ENCODE measurements around the gene TACC2.
"Not testable (repeated sequence)": the region's sequence is repeated elsewhere in the genome, so short reads cannot be mapped to it uniquely, and the experiment has no call there.

Gene TACC2

DNA sequence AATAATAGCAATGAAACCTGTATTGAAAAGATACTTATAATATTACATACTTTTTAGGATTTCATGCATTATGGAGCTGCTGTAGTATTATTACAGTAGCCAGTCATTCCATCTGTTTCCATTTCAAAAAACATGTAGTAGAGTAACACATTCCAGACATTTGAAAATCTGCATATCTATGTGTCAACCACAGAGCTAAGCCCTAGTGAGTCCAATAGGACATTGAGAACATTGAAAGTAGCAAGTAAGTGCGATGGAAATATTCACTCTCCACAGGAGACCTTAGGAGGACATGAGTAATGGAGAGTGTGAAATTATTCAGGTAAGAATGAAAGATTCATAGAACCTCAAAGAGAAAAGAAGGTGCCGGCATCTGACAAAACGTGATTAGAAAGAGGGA, 29.3 kb upstream of the TACC2 start:
- no peaks in the 10 kb centered on the region for H3K9me3 ChIP-seq (ENCODE audit: control insufficient read depth in 1 of 2, low read length in 2 of 2)
- H3K36me3 ChIP-seq (ENCODE audit: control insufficient read depth in 1 of 2, insufficient read depth in 2 of 2, low read length in 2 of 2) = peaks cover 24 to 37% of the 10 kb centered on the region in 2 donors
- H3K27ac ChIP-seq (ENCODE audit: low read length) = no peak overlapping the region

DNA sequence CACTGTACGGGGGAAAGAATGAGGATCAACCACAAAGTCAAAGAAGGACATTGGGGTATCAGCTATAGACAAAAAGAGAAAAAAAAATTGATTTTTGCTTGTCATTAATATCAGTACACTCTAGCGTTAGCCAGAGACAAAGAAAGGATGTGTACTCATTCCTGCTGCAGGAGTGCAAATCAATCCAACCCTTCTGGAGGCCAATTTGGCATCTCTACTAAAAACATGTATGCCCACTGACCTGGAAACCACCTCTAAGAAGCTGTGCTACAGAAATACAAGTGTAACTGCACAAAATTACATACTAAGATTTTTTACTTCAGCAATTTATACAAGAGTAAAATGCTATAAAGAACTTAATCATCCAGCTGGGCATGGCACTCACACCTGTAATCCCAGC, 27.5 kb upstream of the TACC2 start:
- Histone ChIP-seq H3K4me1 (ENCODE audit: control insufficient read depth in 1 of 2, insufficient read depth in 2 of 2, low read length in 2 of 2) (no peaks in the 10 kb centered on the region), H3K4me3 (ENCODE audit: low read depth in 1 of 2, low read length in 2 of 2) (no peak overlapping the region), H3K27ac (ENCODE audit: low read length) (no peak overlapping the region), H3K36me3 (ENCODE audit: control insufficient read depth in 1 of 2, insufficient read depth in 2 of 2, low read length in 2 of 2) (peaks cover 40 to 42% of the 10 kb centered on the region in 2 donors), H3K27me3 (ENCODE audit: low read depth, low read length) (no peaks in the 10 kb centered on the region), H3K9me3 (ENCODE audit: control insufficient read depth in 1 of 2, low read length in 2 of 2) (no peaks in the 10 kb centered on the region)

More for the DNA sequence above, 29.3 kb upstream of the TACC2 start:
- Histone ChIP-seq H3K27me3 (ENCODE audit: low read depth, low read length) (no peaks in the 10 kb centered on the region), H3K4me1 (ENCODE audit: control insufficient read depth in 1 of 2, insufficient read depth in 2 of 2, low read length in 2 of 2) (no peaks in the 10 kb centered on the region), H3K4me3 (ENCODE audit: low read depth in 1 of 2, low read length in 2 of 2) (no peak overlapping the region)

DNA sequence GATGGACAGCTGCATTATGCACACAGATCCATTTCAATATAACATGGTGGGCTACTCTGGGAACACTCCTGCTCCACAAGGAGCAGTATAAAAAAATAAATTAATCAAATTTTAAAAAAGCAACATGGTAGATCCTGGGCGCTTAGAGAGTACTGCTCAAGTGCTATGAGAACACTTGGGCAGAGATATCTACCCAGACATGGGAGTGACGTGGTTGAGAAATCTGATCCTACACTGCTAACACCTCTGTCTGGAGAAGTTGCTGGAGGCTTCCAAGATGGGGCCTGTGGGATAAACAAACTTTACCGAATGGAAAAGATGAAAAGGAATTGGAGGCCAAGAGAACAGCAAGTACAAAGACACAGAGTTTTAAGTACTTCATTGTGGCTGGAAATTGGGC, 23.0 kb upstream of the TACC2 start:
- H3K4me1 ChIP-seq (ENCODE audit: control insufficient read depth in 1 of 2, insufficient read depth in 2 of 2, low read length in 2 of 2) = no peaks in the 10 kb centered on the region
- H3K27ac ChIP-seq (ENCODE audit: low read length) = no peak overlapping the region
- no peaks in the 10 kb centered on the region for H3K9me3 ChIP-seq (ENCODE audit: control insufficient read depth in 1 of 2, low read length in 2 of 2)
- no peak overlapping the region for H3K4me3 ChIP-seq (ENCODE audit: low read depth in 1 of 2, low read length in 2 of 2)
- H3K36me3 ChIP-seq (ENCODE audit: control insufficient read depth in 1 of 2, insufficient read depth in 2 of 2, low read length in 2 of 2) = peaks cover 48 to 53% of the 10 kb centered on the region in 2 donors
- no peaks in the 10 kb centered on the region for H3K27me3 ChIP-seq (ENCODE audit: low read depth, low read length)

DNA sequence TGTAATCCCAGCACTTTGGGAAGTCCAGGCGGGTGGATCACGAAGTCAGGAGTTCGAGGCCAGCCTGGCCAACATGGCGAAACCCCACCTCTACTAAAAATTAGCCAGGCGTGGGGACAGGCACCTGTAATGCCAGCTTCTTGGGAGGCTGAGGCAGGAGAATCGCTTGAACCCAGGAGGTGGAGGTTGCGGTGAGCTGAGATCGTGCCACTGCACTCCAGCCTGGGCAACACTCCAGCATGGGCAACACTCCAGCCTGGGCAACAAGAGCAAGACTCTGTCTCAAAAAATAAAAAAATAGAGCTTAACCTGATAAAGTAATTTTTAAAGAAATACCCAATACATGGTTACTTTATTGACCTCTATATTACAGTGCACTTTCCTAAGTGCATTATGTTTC, 19.9 kb upstream of the TACC2 start:
- peaks cover 0 to 20% of the 10 kb centered on the region in 2 donors for H3K4me1 ChIP-seq (ENCODE audit: control insufficient read depth in 1 of 2, insufficient read depth in 2 of 2, low read length in 2 of 2)
- H3K9me3 ChIP-seq (ENCODE audit: control insufficient read depth in 1 of 2, low read length in 2 of 2); H3K4me3 ChIP-seq (ENCODE audit: low read depth in 1 of 2, low read length in 2 of 2); H3K27ac ChIP-seq (ENCODE audit: low read length); H3K27me3 ChIP-seq (ENCODE audit: low read depth, low read length): not testable (repeated sequence)
- peaks cover 35 to 53% of the 10 kb centered on the region in 2 donors for H3K36me3 ChIP-seq (ENCODE audit: control insufficient read depth in 1 of 2, insufficient read depth in 2 of 2, low read length in 2 of 2)

DNA sequence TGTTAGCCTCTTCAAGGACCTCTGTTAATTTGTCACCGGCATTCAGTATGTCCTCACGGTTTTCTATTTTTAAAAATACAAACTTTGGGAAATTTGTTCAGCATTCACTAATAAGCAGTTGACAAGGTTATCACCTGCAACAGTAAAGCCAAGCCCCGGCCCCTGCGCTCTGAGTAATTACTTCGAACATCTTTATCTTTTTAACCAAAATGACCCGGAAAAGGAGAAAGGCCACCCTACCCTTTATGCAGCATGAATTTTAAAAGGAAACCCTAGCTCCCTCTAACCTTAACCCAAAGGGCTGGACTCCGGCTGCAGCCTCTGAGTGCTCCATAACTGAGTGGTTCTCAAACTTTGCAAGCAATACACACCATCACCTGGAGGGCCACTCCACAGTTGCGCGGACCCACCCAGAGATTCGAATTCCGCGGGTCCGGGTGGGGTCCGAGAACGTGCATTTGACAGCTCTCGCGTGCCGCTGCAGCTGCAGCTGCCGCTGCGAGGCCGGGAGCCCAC, 14.9 kb upstream of the TACC2 start:
- Histone ChIP-seq H3K36me3 (ENCODE audit: control insufficient read depth in 1 of 2, insufficient read depth in 2 of 2, low read length in 2 of 2) (peaks cover 4 to 10% of the 10 kb centered on the region in 2 donors), H3K4me1 (ENCODE audit: control insufficient read depth in 1 of 2, insufficient read depth in 2 of 2, low read length in 2 of 2) (peaks cover 0 to 26% of the 10 kb centered on the region in 2 donors), H3K4me3 (ENCODE audit: low read depth in 1 of 2, low read length in 2 of 2) (peak overlapping the region; percentile 78 to 86), H3K27ac (ENCODE audit: low read length) (peak overlapping the region; percentile 72), H3K9me3 (ENCODE audit: control insufficient read depth in 1 of 2, low read length in 2 of 2) (no peaks in the 10 kb centered on the region), H3K27me3 (ENCODE audit: low read depth, low read length) (no peaks in the 10 kb centered on the region)

DNA sequence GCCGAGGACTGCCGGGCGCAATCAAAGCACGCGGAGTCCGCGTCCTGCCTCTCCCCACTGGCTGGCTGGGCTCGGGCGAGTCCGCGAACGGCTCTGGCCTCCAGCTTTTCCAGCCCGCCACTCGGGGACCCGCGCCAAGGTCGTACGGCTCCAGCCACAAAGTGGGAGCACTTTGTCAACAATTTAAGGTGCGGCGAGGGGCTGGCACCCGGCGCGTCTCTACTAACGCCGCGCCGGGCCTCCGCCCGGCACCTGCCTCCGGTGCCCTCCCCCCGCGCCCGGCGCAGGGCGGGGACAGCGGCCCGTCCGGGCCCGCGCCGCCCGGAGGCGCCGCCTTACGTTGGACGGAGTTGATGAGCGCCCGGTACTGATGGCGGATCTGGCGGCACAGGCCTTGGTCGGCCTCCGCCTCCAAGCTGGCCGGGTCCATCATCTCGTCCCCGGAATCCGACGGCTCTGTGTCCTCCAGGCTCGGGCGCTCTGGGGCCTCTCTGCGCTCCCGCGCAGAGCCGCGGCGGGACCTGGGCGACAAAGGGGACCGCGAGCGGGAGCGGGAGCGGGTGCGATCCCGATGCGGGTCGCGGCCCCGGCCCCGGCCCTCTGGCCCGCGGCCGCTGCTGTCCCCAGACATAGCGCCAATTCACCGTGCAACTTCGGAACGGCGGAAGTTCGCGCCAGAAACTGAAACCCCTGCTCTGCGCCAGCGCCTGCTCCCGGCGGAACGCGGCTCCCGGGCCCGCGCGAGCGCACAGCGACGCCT, 14.2 kb upstream of the TACC2 start, which contains the start of gene NSMCE4A:
Gene NSMCE4A, minus strand, starts transcription at position 683 of the 760 bp plus-strand sequence. Its CDS starts 52 bp downstream, at position 631.
- H3K36me3 ChIP-seq (ENCODE audit: control insufficient read depth in 1 of 2, insufficient read depth in 2 of 2, low read length in 2 of 2) = peaks cover 4 to 5% of the 10 kb centered on the region in 2 donors
- no peaks in the 10 kb centered on the region for H3K9me3 ChIP-seq (ENCODE audit: control insufficient read depth in 1 of 2, low read length in 2 of 2)
- no peaks in the 10 kb centered on the region for H3K27me3 ChIP-seq (ENCODE audit: low read depth, low read length)
- H3K4me3 ChIP-seq (ENCODE audit: low read depth in 1 of 2, low read length in 2 of 2) = peak within 1 kb of the TSS; percentile 78 to 86
- H3K4me1 ChIP-seq (ENCODE audit: control insufficient read depth in 1 of 2, insufficient read depth in 2 of 2, low read length in 2 of 2) = peaks cover 0 to 26% of the 10 kb centered on the region in 2 donors
- peak within 1 kb of the TSS; percentile 72 for H3K27ac ChIP-seq (ENCODE audit: low read length)

DNA sequence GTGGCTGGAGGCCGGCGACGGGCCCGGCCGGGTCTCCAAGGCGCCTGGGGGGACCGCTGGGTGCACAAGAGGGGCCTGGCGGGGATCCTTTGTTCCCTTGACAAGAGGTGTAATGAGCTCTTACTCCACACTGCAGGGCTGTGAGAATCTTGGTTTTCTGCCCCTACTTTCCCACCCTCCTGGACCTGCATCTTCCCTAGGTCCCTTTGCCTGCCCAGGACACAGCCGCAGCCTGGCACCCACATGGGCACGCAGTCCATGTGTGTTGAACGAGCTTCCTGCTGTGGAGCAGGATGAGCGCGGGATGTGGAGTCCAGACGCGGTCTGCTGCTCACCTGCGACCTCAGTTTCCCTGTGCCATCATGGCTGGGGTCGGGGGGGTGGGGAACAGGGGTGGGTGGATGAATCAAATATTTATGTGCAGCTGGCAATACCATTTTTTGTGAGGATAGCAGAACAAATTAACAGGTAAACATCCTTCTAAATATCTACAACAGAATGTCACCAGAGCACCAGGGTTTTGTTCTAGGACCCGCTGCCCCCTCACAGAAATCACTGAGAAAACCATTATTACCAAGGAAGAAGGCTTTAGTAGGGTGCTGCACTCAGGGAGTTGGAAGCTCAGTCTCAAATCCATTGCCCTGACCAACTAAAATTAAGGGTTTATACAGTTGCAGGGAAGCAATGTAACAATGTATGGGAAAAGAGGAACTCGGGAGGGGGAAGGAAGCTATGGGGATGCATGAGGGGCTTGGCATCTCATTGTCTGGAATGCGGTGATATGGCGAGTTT, 13.5 kb upstream of the TACC2 start:
- peaks cover 0 to 26% of the 10 kb centered on the region in 2 donors for H3K4me1 ChIP-seq (ENCODE audit: control insufficient read depth in 1 of 2, insufficient read depth in 2 of 2, low read length in 2 of 2)
- H3K27ac ChIP-seq (ENCODE audit: low read length) = peak overlapping the region; percentile 72
- H3K4me3 ChIP-seq (ENCODE audit: low read depth in 1 of 2, low read length in 2 of 2) = peak overlapping the region; percentile 78 to 86
- H3K36me3 ChIP-seq (ENCODE audit: control insufficient read depth in 1 of 2, insufficient read depth in 2 of 2, low read length in 2 of 2) = peaks cover 0 to 2% of the 10 kb centered on the region in 2 donors
- H3K27me3 ChIP-seq (ENCODE audit: low read depth, low read length) = no peaks in the 10 kb centered on the region
- no peaks in the 10 kb centered on the region for H3K9me3 ChIP-seq (ENCODE audit: control insufficient read depth in 1 of 2, low read length in 2 of 2)

DNA sequence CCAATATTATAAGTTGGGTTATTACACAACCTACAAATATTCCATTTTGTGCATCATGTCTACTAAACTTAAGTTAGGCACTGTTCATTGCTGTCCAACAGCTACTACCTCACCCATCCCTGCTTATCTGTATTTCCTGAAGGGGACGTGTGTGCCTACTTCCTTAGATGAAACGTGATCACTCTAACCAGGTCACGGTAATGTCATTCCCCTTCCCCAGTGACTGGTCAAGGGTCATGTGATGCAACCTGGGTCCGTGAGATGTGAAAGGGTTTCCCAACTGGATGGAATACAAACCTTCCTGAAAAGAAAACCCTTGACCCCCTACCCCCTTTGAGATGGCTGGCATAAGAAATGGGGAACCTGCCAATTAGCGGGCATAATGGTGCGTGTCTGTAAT, 12.4 kb upstream of the TACC2 start:
- Histone ChIP-seq H3K27me3 (ENCODE audit: low read depth, low read length) (no peaks in the 10 kb centered on the region), H3K9me3 (ENCODE audit: control insufficient read depth in 1 of 2, low read length in 2 of 2) (no peaks in the 10 kb centered on the region)

DNA sequence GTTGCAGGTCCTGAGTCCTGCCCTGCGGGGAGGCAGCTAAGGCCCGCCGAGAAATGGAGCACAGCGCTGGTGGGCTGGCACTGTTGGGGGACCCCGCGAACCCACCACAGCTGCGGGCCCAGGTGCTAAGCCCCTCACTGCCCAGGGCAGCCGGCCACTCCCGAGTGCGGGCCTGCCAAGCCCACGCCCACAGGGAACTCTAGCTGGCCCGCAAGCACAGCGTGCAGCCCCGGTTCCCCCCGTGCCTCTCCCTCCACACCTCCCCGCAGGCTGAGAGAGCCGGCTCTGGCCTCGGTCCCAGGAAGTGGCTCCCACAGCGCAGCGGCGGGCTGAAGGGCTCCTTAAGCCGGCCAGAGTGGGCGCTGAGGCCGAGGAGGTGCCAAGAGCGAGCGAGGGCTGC, 10.5 kb upstream of the TACC2 start:
- H3K36me3 ChIP-seq (ENCODE audit: control insufficient read depth in 1 of 2, insufficient read depth in 2 of 2, low read length in 2 of 2) = no peaks in the 10 kb centered on the region
- peaks cover 0 to 12% of the 10 kb centered on the region in 2 donors for H3K4me1 ChIP-seq (ENCODE audit: control insufficient read depth in 1 of 2, insufficient read depth in 2 of 2, low read length in 2 of 2)
- no peak overlapping the region for H3K27ac ChIP-seq (ENCODE audit: low read length)
- H3K27me3 ChIP-seq (ENCODE audit: low read depth, low read length) = no peaks in the 10 kb centered on the region
- no peak overlapping the region for H3K4me3 ChIP-seq (ENCODE audit: low read depth in 1 of 2, low read length in 2 of 2)
- H3K9me3 ChIP-seq (ENCODE audit: control insufficient read depth in 1 of 2, low read length in 2 of 2) = no peaks in the 10 kb centered on the region

More for the DNA sequence above, 12.4 kb upstream of the TACC2 start:
- H3K27ac ChIP-seq (ENCODE audit: low read length) = no peak overlapping the region
- no peaks in the 10 kb centered on the region for H3K36me3 ChIP-seq (ENCODE audit: control insufficient read depth in 1 of 2, insufficient read depth in 2 of 2, low read length in 2 of 2)
- H3K4me1 ChIP-seq (ENCODE audit: control insufficient read depth in 1 of 2, insufficient read depth in 2 of 2, low read length in 2 of 2) = peaks cover 0 to 26% of the 10 kb centered on the region in 2 donors
- no peak overlapping the region for H3K4me3 ChIP-seq (ENCODE audit: low read depth in 1 of 2, low read length in 2 of 2)

DNA sequence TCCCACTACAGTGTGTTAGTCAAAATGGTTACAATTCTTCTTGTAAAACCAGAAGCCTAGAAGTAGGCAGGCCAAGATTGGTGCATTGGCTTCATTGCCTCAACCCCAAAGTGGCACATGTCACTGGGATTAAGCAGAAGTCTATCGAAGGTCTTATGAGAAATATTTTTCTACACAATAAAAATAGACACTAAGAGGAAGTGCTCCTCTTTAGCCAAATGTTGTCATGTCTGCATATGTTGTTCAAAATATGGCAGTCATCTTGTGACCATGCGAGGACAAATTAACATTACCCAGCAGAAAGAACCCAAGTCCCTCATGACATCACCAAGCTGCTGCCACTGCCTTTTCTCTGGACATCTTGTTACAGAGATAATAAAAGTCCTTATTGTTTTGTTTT, 7.6 kb upstream of the TACC2 start:
- Histone ChIP-seq H3K27ac (ENCODE audit: low read length) (no peak overlapping the region), H3K36me3 (ENCODE audit: control insufficient read depth in 1 of 2, insufficient read depth in 2 of 2, low read length in 2 of 2) (no peaks in the 10 kb centered on the region), H3K9me3 (ENCODE audit: control insufficient read depth in 1 of 2, low read length in 2 of 2) (peaks cover 5 to 6% of the 10 kb centered on the region in 2 donors), H3K27me3 (ENCODE audit: low read depth, low read length) (no peaks in the 10 kb centered on the region), H3K4me1 (ENCODE audit: control insufficient read depth in 1 of 2, insufficient read depth in 2 of 2, low read length in 2 of 2) (no peaks in the 10 kb centered on the region), H3K4me3 (ENCODE audit: low read depth in 1 of 2, low read length in 2 of 2) (no peak overlapping the region)

DNA sequence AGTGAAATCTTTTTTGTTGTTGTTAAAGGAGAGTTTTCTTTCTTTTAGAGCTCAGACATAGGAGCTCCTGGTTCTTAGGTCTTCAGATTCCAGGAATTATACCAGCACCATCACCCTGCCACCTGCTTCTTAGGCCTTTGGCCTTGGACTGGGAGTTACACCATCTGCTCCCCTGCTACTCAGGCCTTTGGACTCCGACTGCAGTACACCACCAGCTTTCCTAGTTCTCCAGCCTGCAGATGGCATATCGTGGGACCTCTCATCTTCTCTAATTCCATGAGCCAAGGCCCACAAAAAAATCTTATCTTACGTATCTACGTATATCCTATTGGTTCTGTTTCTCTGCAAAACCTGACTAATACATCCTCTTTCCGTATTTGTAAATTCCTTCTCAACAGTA, 5.1 kb upstream of the TACC2 start:
- no peak overlapping the region for H3K27ac ChIP-seq (ENCODE audit: low read length)

More for the DNA sequence above, 5.1 kb upstream of the TACC2 start:
- Histone ChIP-seq H3K4me1 (ENCODE audit: control insufficient read depth in 1 of 2, insufficient read depth in 2 of 2, low read length in 2 of 2) (no peaks in the 10 kb centered on the region), H3K4me3 (ENCODE audit: low read depth in 1 of 2, low read length in 2 of 2) (no peak overlapping the region), H3K27me3 (ENCODE audit: low read depth, low read length) (no peaks in the 10 kb centered on the region), H3K36me3 (ENCODE audit: control insufficient read depth in 1 of 2, insufficient read depth in 2 of 2, low read length in 2 of 2) (no peaks in the 10 kb centered on the region), H3K9me3 (ENCODE audit: control insufficient read depth in 1 of 2, low read length in 2 of 2) (peaks cover 5 to 6% of the 10 kb centered on the region in 2 donors)
